ENCODE results near the gene ZFHX2.
"Not testable (repeated sequence)": the region's sequence is repeated elsewhere in the genome, so short reads cannot be mapped to it uniquely, and the experiment has no call there.

Gene ZFHX2

DNA sequence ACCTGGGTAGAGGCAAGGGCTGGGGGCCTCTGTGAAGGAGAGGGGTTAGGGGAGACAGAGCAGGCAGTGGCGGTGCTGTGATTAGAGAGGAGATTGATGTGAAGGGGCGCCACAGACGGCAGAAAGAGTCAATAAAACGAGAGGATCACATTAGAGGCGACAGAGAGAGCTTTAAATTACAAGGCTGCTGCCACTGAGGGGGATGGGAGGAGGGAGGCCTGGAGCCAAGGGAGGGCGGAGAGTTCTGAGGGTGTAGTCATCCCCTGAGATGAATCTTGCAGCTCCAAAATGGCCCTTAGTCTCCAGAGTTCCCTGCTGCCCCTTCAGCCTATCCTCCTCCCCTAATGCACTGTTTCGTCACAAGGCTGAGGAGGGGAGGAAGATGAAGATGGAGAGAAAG is 12.8 kb downstream of the ZFHX2 start:
- no peak for DNase-seq

DNA sequence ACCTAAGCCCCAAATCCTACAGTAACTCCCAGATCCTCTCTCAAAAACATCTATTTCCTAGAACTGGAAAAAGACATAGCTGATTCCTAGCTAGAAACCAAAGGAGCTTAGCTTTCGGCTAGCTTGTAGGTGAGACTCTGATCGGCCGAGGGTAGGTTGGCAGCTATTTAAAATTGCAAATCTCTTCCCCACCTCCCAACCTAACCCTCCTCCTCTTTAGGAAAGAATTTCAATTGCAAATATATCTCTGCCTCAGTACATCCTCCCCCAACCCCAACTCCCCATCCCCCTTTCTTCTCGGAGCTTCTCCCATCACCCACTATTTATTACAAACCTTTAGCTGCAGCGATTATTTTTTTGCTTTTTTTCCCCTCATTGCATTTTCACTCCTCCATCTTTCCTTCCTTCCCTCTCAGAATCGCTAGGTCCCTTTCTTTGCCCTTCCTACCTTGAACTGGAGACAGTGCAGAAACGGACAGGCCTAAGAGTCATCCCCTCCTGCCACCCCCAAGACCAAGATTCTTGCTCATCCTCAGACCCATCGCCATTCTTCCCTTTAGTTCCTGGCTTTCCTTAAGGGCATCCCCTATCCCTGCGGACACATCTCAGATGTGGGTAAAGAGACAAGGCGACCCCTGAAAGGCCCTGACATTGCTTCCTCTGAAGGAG is 13.4 kb downstream of the ZFHX2 start:
- no peak for DNase-seq

DNA sequence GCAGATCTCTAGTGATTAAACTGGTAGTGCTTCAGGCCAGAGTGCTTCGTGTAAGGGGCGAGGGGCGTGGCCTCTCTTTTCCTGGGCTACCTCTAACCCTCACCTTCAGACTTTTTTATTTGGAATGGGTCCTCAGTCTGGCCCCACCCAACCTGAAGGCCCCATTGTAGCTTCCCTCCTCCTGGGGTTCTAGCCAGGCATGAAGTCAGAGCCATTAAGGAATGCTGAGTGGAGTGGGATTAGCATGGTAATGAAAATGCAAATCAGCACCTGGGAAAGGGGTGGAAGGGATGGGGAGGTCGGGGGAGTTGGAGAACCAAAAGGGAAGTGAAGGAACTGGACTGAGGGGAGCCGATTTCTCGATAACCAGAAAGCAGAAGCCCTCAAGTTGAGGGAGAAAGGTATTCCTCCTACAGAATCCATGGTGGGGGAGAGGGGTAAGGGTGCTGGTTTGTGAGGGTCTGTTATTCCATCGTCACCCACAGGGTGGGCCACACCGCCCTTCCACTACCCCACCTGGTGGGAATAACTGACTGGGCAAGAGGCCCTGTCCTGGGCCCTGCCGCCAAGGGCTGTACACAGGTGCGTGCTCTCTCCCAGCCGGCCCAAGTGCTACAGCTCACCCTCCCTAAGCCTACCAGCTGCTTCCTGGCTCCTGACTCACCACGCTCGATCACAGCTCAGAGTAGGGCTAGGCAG is 14.1 kb downstream of the ZFHX2 start:
- no peak for DNase-seq

DNA sequence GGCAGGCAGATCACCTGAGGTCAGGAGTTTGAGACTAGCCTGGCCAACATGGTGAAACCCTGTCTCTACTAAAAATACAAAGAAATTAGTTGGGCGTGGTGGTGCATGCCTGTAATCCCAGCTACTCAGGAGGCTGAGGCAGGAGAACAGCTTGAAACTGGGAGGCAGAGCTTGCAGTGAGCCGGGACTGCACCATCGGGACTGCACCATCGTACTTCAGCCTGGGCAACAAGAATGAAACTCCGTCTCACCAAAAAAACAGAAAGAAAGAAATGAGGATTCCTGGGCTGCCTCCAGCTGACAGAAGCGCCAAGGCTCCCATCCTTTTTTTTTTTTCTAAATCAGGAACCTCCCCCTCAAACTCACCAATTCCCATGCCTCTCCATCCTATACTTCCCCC is 14.7 kb downstream of the ZFHX2 start:
- not testable (repeated sequence) for DNase-seq

DNA sequence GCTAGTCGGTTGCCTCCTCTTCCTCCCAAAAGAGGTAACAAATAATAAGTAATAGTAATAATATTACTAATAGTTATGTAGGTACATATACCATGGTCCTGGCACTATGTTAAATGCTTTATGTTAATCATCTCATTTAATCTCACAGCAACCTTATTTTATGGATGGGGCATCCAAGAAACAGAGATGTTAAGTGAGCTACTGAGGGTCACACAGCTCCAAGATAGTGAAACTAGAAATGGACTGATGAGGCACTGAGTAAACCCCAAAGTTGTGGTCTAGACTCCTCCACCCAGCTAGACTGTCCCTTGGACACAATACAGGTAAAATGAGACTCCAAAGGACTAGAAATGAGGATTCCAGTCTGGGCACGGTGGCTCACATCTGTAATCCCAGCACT is 15.1 kb downstream of the ZFHX2 start:
- DNase-seq: no peak

DNA sequence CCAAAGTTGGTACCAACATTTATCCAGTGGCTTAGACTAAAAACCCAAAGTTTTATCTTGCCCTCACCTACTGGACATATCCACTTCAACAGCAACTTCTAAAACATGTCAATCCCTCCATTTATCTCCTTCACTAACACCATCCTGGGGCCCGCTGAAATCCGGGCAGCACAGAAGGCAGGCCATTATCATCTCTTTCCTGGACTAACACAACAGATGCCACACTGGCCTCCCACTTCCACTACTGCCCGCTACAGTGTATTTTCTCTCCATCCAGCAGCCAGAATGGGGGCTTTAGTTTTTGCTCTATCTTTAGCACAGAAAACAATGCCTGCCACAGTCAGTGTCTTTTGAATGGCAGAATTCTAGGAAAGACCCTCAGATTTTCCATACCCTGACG is 15.6 kb downstream of the ZFHX2 start:
- DNase-seq: no peak

DNA sequence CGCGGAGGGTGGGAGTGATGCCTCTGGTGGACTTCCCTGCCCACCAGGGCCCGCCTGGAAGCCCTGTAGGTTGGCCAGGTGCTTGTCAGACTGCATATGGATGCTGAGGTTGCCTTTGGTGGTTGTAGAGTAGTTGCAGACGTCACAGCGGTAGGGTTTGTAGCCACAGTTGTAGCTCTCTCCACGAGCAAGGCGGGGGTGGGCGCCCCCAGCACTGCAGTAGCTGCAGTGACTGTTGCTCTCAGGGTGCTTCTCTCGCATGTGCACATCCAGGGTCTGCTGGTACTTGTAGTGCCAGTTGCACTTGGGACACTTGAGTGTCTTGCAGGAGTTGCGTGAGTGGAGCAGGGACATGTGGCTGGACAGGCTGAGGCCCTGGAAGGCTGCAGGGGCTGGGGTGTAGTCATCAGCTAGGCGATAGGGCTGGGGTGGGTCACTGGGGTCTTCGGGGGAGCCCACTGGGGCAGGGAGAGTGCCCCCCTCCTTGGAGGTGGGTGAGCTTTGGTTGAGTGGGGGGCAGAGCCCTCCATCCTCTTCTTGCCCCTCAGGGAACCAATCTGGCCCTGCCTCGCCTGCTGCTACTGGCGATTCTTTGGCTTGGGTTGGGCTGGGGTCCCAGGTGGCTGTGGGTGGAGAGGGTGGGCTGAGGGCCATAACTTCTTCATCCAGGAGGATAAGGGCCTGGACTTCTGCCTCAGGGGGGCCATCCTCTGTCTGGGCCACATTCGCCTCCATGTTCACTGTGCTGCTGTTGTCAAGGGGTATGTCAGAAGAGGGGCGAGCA is 17.7 kb downstream of the ZFHX2 start:
- no peak for DNase-seq

DNA sequence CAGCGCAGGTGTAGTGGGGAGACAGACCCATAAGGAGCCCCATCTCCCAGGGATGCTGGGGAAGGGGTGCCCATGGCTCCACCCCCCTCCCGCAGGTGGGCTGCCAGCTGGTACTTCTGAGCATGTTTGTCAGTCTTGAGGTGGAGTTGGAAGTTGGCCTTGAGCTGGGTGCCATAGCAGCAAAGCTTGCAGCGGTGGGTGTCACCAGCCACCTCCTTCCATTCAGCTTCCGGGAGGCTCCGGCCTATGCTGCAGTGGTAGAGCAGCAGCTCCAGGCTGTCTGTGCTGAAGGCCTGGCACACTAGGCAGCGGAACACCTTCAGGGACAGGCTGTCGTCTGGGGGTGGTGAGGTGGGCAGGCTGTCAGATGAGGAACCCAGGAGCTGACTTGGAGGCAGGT is 18.9 kb downstream of the ZFHX2 start:
- DNase-seq: no peak

DNA sequence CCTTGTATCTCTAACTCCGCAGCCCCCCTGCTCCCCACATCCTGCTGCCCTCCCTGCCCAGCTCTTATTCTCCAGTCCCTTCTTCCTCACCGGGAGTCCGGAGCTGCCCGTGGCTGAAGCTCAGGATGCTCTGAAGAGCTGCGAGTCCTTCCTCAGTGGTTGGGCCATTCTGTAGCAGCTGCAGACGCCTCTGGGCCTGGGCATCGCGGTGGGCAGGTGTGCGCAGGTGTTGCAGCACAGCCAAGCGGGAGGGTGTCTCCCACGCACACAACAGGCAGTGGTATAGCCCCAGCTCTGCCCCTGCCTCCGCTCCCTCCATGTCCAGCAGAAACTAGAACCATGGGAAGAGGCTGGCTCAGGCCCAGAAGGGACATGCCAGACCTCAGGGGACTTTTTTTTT is 20.2 kb downstream of the ZFHX2 start:
- DNase-seq: no peak

DNA sequence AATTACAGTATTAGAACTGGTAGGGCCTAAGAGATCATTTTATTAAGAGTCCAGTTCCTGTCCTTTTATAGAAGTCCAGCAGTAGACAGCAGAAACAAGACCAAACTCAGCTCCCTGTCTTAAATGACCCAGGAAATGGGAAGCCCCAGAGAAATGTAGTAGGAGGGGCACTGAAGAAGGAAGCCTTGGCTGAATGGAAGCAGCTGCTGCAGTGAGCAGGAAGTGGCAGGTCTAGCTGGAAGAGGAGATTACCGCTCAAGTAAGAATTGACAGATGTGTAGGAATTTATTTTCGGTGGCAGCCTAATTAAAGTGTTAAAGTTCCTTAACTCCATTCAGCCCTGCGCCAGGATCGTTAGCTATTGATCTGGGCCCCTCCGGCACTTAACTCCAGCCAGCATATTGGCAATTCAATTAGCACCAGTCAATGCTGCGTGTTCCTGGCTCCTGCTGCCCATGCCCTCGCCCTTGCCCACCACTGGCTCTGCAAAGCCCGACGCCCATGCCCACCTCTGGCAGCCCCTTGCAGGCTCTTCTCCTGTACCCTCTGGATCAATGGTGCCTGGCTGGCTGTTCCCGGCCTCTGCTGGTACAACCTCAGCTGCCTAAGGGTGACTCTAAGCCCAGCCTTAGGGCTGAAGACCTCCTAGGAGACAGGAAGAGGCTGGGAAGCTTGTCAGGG is 21.1 kb downstream of the ZFHX2 start:
- DNase-seq: no peak

DNA sequence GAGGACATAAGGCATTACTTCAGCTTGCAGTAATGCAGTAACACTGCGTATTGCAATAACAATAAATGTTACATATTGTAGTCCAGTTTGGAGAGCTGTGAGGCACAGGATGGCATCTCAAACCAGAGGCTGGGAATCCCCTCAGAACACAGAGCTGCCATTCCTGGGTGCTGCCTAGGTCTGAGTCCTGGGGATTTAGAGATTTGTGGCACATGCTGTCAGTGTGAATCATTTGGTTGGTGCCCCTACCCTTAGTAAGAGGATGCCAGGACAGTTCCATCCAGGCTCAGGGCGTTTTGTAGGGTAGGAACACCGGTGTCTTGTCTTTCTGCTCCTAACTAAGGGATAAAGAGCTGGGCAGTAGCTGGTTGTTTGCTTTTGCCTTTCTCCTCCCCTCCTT is 22.5 kb downstream of the ZFHX2 start:
- no peak for DNase-seq

DNA sequence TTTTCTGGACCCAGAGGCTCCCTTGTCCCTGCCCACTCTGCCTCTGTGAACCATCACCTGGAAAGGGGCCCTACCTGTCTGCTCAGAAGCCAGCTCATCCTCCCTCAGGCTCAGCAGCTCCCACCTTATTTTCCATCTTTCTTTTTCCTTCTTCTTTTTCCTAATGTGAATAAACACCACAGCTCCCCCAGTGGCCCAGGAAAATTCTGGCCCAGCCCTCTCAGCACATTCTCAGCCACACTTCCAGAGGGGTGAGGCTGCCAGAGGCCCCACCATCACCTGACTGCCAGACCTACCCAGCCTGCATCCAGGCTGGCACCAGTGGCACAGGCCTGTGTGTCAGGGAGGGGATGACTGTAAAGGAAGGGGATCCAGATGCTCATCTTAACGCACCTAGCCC is 23.0 kb downstream of the ZFHX2 start:
- DNase-seq: no peak

DNA sequence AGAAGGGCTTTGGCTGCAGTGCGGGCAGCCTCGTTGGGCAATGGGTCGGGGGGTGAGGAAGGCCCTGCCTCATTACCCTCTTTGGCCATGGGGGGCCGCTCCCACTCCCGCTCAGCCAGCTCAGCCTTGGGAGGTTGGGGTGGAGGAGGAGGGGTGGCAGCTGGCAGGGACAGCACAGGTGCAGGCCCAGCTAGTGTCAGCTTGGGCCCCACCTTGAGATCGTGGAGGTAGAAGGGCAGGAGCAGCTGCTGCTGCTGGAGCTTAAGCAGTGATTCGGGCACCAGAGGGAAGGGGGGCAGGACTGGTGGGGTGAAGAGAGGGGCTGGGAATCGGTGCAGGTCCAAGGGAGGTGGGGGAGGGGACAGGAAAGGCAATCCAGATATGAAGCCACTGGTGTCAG is 26.0 kb downstream of the ZFHX2 start:
- no peak for DNase-seq

DNA sequence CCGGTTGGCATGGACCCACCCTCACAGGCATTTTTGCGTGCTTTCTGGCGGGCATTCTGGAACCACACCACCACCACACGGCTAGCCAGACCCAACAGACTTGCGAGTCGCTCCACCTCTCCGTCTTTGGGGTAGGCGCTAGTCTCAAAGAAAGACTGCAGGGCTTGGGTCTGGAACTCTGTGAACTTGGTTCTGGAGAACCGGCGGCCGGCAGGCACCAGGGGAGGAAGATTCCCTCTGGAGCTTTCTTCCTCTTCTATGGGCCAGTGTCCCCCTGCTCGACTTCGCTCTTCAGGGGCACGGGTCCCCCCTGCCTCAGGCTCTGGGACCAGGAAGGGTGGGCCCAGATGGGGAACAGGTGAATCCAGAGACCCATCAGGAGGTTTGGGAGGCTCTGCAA is 26.6 kb downstream of the ZFHX2 start:
- DNase-seq: no peak

DNA sequence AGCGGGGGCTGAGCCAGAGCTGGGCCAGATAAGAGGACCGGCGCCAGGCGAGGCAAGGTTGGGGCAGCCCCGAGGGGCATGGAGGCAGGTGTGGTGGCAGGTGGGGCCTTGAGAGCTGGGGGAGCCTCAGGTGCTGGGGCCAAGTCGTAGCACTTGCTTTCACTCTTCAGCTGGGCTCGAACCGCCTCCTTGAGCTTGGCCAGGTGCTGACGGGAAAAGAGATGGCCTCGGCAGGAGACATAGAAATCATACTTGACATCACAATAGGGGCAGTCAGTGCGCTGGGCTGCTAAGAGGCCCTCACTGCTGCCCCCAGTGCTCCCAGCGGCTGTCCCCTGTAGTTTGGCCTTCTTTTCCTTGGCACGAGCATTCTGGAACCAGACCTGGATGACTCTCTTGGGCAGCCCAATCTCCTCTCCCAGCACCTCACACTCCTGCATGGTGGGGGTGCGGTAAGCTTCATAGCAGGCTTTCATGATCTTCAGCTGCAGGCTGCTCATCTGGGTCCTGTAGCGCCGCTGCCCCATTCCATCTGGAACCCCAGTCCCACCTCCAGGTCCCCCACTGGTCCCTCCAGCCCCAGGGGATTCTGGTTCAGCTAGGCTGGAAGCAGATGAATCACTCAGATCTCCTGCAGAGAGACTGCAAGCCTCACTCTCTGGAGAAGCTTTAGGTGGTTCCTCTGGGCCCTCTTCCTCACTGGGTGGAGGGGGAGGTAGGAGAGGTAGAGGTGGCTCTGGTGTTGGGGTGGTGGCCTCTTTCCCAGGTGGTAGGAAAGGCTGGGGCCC is 28.1 kb downstream of the ZFHX2 start:
- no peak for DNase-seq

DNA sequence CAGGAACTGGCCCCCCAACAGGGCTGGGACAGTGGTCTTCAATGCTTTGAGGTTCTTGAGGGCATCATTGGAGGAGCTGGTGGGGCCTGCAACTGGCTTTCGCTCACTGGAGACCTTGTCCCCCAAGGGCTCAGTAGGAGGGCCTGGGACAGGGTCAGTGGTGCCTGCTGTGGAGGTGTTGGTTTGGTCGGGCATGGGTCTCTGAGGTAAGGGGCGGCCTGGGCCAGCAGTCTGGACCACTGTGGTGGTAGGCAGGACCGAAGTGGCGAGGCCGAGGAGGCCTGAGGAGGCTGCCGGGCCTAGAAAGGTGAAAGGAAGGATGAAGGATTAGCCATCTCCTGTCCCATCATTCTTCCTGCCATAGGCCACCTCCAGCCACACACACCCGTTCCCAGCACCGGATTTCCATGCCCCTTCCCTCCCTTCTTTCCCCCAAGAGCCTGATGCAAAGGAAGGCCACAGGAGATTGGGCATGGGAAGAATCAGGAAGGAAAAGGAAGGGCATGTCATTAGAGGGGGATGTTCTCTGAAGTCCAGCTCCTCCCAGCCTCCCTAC is 28.8 kb downstream of the ZFHX2 start:
- no peak for DNase-seq

DNA sequence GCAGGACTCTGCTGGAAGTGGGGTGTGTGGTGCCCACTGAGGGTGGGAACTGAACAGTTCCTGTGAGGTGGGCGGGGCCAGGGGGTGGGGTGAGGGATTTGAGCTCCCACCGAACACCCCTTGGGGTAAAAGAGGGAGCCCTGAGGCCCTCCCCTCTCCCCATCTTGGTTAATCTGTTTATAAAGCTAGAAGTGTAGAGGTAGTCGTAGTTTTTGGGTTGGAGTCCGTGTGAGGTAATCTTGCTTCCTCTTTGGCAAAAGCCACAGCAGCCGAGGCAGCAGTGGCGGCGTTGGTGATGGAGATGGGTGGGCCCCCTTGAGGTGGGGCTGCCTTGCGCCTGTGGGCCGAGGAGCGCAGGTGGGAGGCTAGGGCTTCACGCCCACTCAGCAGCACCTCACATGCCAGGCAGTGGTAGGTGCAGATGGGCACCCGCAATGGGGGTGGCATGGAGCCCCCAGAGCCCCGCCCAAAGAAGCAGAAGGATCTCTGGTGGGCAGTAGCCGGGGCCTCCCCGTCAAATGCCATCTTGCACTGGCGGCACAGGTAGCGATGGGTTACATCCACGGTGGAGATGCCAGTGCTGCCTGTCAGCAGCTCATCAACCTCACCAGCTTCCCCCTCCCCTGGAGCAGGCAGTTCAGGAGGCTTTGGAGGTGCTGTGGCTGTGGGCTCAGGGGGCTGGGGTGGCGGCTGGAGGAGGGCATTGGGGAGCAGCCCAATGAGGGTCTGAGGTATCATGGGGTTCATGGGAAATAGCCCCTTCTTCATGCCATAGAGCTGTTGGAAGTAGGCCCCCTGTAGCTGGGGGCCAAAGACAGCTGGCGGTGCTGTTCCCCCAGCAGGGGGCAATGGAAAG is 29.6 kb downstream of the ZFHX2 start:
- DNase-seq: no peak

DNA sequence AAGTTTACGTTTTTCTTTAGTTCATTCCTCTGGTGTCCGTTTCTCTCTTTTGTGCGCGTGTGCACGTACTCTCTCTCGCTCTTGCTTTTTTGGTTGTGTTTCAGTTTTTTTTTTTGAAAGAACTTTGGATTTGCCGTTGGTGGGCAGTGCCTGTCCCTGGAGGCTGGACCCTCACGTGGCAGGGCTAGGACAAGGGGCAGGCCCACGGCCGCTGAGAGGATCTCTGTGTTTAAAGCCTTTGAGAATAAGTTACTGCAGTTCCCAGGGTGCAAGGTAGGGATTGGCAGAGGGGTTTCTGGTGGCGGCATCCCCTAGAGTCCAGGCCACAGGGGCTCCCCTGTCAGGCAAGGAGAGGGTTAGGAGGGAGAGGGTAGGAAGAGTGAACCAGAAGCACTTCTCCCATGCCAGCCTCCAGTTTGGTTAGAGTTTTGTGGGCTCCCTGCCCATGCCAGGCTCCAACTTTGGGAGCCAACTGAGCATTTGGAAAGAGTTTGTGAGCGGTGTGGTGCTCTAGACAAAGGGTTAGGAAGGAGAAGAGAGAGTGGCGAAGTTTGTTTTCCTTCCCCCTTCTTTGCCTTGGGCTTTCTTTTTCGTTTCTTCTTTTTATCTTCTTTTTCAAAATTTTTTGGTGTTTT is 30.5 kb downstream of the ZFHX2 start:
- DNase-seq: no peak

DNA sequence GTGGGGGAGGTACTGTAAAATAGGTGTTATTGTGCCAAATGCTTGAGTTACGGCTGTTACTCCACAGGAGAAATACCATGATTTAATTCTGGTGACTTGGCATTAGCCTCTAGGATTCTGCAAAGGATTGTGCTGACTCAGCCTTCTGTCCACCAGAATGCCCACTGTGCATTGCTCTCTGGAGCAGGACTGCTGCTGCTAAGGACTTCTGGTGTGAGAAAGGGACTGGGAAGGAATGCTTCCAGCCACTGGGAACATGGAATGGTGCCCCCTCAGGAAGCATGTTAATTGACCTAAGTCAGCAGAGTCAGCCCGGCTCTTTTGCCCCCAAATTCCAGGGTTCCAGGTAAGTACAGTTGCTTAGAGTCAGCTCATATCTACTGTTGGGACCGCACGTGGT is 32.9 kb downstream of the ZFHX2 start:
- no peak for DNase-seq

DNA sequence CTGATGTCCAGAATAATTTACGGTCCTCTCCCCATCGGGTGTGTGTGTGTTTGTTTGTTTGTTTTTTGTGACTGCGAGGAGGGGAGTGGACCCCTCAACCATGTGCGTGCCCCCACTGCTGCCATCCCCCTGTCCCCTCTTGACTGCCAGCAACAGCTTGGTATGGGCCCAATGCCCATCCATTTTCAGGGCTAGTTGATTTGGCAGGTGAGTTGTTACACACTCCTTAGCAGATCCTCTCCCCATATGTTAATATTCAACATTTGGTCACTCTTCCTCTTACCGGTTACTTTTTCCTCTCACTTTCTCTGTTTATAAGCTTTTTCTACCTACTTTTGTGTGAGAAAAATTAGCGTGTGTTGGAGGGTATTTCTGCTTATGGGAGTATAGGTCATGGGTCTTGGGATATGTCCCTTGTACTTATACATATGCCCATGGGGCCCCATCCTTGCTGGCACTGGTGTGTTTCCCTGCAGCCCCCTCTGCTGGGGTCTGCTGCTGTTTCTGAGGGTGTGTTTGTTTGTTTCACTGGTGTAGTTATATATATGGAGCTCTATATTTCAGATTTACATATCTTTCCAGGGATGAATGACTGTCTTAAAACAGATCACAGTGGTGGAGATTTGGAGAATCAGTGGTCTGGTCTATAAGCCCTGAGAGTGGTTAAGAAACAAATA is 33.8 kb downstream of the ZFHX2 start:
- DNase-seq: no peak

DNA sequence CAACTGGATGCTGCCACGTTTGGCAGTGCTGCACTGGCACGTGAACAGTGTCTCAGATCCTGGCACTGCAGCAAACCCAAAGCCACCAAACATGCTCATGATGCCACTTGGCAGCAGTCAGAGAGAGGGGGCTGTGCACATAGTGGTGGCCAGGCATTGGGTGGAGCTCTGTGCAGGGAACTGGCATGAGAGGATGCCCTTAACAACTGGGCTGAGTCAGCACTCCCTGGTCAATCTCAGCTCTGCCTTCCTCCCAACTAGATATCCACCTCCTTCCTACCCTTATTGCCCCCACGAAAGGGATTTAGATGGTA is 37.0 kb downstream of the ZFHX2 start:
- no peak for DNase-seq

Measured in 8988T (cell line).